Glomerular visceral epithelial cell (primary cell): ENCODE measurements around the gene PTPN1.
A peak's percentile ranks its signal among the peaks of the same experiment; 100 is the strongest.
"Not testable (repeated sequence)": the region's sequence is repeated elsewhere in the genome, so short reads cannot be mapped to it uniquely, and the experiment has no call there.

Experiments used
- DNase-seq: peaks from one replicate; pipeline ENCODE4 v3.0.0-alpha.2; 2016; ENCODE audit errors: extremely low spot score

PTPN1 gene

GRCh38 chr20:50591233-50591852 is 81.2 kb downstream of the PTPN1 start:
- no peak for DNase-seq

GRCh38 chr20:50592282-50593004 is 82.3 kb downstream of the PTPN1 start:
- no peak for DNase-seq

GRCh38 chr20:50593005-50593335 is 82.8 kb downstream of the PTPN1 start:
- DNase-seq, result no peak

GRCh38 chr20:50594231-50594590 is 84.0 kb downstream of the PTPN1 start:
- no peak for DNase-seq

GRCh38 chr20:50594591-50595432 is 84.6 kb downstream of the PTPN1 start:
- DNase-seq, result no peak

- DNase-seq, result no peak
These were observed 85.3 kb downstream of the PTPN1 start for GRCh38 chr20:50595433-50595895.

GRCh38 chr20:50595988-50596693 is 86.0 kb downstream of the PTPN1 start:
- peak; percentile 33 for DNase-seq

GRCh38 chr20:50596694-50597021 is 86.5 kb downstream of the PTPN1 start:
- no peak for DNase-seq

GRCh38 chr20:50597406-50597969 is 87.3 kb downstream of the PTPN1 start:
- no peak for DNase-seq

- DNase-seq, result no peak
These were observed 87.9 kb downstream of the PTPN1 start for GRCh38 chr20:50598074-50598473.

GRCh38 chr20:50598768-50599167 is 88.6 kb downstream of the PTPN1 start:
- DNase-seq, result not testable (repeated sequence)

- DNase-seq, result no peak
These were observed 90.2 kb downstream of the PTPN1 start for GRCh38 chr20:50600281-50600895.

- DNase-seq, result no peak
These were observed 91.6 kb downstream of the PTPN1 start for GRCh38 chr20:50601511-50602431.

- DNase-seq, result no peak
These were observed 92.4 kb downstream of the PTPN1 start for GRCh38 chr20:50602432-50603088.

- DNase-seq, result no peak
These were observed 94.3 kb downstream of the PTPN1 start for GRCh38 chr20:50604451-50604850.

- peak; percentile 38 for DNase-seq
These were observed 95.0 kb downstream of the PTPN1 start for GRCh38 chr20:50605136-50605535.

- DNase-seq, result no peak
These were observed 97.3 kb downstream of the PTPN1 start for GRCh38 chr20:50607436-50607835.

GRCh38 chr20:50607850-50608749 is 97.9 kb downstream of the PTPN1 start:
- no peak for DNase-seq

- DNase-seq, result no peak
These were observed 98.5 kb downstream of the PTPN1 start for GRCh38 chr20:50608750-50609104.
